PC-3 (cell line): ENCODE results near the gene AFDN.

Experiments
- EZH2 ChIP-seq: fragments of 300-600 bp; sonication (generic); IDR thresholded peaks from one replicate; pipeline ENCODE4 v1.6.1; 2017; ENCODE audit warnings: antibody characterized with exemption, mild to moderate bottlenecking, low read length; ENCODE audit not compliant: unreplicated experiment
- TF ChIP-seq, protein P1 (sequence below): fragments of 300-600 bp; sonication (generic); conservative IDR thresholded peaks from 2 replicates; pipeline ENCODE4 v1.5.1; 2017; ENCODE audit warnings: antibody characterized with exemption, low read depth, mild to moderate bottlenecking, low read length

DNA sequence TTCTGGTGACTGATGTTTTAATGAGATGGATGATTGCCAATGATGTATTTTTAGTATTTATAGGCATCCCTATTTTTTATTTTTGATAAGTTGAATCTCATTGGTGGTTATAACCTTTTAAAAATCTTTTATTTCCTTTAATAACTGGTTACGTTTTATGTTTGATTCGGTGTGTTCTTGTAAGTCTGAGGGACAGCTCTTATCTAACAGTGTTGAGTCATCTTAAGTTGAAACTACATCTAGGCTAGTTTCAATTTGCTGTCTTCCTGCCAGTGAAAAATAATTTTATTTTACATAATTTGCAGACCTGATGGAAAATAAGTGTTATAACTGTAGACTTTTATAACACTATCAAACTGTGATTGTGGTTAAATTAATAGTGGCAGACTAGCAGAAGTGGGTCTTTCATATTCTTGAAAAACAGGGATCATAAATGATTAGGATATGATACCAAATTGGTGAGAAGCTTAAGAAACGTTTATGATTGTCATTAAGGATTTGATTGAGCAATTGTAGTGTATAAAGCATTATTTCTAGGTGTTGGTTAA lies 4.6 kb downstream of the AFDN start:
- TF ChIP-seq, protein P1, sequence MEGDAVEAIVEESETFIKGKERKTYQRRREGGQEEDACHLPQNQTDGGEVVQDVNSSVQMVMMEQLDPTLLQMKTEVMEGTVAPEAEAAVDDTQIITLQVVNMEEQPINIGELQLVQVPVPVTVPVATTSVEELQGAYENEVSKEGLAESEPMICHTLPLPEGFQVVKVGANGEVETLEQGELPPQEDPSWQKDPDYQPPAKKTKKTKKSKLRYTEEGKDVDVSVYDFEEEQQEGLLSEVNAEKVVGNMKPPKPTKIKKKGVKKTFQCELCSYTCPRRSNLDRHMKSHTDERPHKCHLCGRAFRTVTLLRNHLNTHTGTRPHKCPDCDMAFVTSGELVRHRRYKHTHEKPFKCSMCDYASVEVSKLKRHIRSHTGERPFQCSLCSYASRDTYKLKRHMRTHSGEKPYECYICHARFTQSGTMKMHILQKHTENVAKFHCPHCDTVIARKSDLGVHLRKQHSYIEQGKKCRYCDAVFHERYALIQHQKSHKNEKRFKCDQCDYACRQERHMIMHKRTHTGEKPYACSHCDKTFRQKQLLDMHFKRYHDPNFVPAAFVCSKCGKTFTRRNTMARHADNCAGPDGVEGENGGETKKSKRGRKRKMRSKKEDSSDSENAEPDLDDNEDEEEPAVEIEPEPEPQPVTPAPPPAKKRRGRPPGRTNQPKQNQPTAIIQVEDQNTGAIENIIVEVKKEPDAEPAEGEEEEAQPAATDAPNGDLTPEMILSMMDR, result no peak
- no peak for TF ChIP-seq EZH2
